DMS 273 treated with DMSO at 0.1 percent for 48 hours (cell line): Measurements from ENCODE around the gene KNDC1.
"Not testable (repeated sequence)": the region's sequence is repeated elsewhere in the genome, so short reads cannot be mapped to it uniquely, and the experiment has no call there.

Source experiments
- DNase-seq: peaks from one replicate; lab custom pipeline; 2025; lab: John Stamatoyannopoulos, UW

KNDC1 gene, protein sequence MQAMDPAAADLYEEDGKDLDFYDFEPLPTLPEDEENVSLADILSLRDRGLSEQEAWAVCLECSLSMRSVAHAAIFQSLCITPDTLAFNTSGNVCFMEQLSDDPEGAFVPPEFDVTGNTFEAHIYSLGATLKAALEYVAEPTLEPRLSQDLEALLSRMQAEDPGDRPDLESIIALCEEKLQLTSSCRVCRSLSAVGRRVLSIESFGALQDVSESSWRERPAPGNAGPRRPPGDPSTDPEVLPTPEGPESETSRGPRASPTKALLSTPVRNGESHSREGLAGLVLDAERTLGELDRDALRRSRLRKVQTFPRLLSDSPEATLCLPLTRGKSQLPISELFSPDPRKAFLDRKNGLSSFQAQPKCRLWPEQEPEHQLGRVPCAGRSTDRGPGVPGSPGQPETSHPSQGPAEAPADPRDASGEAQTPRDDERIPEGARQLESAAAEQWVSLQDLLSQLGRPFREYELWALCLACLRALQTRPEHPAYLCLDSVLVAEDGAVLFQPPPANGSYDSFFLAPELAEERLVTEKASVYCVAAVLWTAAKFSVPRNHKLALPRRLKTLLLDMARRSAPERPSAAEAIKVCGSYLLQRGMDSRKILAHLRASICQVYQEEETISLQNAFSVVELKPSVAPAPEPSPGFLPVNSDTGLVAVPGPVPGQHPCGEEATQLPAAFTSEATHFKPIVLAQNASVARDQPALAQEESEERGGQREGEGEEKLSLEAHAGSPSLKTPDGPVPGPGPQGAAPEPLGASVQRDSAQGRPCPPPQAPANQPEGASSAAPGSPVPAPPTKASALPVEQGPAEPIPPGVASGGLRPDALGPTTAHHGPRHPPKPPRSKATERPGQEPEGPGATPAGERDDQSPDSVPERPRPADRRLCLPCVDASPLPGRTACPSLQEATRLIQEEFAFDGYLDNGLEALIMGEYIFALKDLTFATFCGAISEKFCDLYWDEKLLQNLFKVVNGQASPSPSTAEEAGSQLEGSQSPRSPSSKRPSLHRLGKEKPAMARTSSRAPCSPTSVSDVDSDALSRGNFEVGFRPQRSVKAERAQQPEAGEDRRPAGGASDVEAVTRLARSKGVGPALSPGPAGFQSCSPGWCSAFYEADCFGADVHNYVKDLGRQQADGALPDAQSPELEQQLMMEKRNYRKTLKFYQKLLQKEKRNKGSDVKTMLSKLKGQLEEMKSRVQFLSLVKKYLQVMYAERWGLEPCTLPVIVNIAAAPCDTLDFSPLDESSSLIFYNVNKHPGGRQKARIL (N-terminal part only)

DNA sequence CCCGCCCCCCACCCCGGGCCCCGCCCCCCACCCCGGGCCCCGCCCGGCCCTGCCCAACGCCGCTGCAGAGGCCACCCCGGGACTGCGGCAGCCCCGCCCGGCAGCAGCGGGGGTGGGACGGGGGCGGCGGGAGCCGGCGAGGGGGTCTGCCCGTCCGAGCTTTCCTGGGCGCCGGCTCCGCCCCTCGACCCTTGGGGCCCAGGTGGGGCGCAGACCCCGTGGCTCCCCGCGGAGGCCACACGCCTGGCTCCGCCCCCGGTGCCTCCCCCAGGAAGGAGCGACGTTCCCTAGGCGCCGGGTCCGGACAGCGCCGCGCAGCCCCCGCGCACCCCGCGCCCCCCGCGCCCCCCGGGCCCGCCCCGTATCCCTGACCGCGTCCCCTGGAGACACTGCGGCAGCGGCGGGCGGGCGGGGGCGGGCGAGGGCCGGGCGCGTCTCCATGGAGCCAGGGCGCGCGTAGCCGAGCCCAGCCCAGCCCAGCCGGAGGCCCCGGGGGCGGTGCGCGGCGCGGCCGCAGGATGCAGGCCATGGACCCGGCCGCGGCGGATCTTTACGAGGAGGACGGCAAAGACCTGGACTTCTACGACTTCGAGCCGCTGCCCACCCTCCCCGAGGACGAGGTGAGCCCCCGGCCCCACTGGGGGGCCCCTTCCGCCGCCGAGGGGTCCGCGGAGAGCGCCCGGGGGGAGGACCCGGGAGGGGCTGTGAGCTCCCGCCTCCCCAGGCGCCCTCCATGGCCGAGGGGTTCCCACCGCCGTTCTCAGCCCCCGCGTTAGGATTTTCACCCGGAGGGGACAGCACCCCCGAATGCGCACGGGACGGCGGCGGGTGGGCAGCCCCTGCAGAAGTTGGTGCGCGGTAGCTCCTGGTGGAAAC is at the start of gene KNDC1:
TSS of gene KNDC1 (plus strand) at position 270 of the 876 bp plus-strand sequence. CDS start at position 519, 249 bp downstream.
- no peak for DNase-seq

DNA sequence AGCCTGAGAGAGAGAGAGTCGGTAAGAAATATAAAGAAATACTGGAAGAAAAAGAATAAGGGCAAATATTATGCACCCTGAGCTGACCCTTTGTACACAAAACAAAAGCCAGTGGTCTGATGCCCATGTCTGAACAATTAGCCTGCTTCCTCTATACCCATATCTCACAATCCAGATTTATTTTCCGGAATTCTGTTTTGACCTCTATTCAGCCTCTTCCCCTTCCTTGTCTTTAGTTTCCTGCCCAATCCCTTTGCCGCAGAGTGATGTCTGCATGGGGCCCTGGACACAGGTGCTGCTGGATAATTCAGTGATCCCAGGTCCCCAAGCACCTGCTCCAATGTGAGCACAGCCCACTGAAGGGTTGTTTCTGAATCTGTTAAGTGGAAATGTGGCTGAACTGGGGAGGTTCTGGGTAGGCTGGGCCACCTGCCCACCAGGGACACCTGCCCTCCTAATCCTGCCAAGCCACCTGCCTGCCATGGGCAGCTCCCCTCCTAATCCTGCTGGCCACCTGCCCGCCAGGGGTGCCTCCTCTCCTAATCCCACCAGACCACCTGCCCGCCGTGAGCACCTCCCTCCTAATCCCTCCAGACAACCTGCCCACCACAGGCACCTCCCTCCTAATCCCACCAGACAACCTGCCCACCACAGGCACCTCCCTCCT is 49.3 kb upstream of the KNDC1 start:
- no peak for DNase-seq

DNA sequence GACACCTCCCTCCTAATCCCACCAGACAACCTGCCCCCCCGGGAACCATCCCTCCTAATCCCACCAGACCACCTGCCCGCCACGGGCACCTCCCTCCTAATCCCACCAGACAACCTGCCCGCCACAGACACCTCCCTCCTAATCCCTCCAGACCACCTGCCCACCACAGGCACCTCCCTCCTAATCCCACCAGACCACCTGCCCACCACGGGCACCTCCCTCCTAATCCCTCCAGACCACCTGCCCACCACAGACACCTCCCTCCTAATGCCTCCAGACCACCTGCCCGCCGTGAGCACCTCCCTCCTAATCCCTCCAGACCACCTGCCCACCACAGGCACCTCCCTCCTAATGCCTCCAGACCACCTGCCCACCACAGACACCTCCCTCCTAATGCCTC is 48.4 kb upstream of the KNDC1 start:
- DNase-seq, result not testable (repeated sequence)

DNA sequence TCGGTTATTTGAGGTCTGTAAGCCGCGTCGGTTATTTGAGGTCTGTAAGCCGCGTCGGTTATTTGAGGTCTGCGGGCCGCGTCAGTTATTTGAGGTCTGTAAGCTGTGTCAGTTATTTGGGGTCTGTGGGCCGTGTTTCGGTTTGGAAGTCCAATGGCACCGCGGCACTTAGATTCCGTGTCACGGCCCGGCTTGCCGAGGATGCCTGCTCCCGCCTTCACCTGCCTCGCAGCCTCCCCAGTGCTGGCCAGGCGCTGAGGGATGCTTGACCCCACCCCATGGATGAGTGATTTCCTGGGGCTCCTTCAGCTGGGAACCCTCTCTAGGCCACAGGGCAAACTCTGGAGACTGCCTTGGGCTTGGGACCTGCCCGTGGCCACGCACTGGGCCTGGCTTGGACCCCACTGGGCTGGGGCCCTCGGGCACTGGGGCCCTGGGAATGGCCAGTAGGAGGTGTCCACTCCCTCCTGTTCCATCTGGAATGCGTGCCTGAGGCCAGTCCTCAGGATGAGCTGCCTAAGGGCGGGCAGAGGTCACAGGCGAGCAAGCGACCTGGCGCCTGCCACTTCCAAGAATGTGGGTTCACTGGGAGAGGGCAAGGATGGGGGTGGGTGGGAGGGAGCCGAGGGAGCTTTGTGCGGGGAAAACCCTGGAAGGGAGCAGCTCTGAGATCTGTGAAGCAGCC is 46.7 kb upstream of the KNDC1 start:
- DNase-seq, result no peak

DNA sequence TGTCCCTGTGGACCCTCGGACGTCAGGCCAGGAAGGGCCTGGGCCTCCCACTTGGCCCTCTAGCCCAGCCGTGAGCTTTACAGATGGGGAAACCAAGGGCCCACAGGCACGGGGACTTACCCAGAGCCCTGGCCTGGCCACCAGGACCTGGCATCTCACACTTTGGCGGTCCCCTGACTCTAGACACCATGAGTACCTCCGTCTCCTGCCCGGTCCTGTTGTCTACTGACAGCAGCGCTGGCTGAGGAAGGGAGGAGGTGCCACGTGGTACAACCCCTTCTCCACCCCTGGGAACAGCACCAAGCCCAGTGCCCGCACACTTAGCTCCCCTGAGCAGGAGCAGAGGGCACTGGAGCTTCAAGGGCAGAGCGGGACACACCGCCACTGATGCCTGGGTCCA is 46.2 kb upstream of the KNDC1 start:
- DNase-seq, result no peak

DNA sequence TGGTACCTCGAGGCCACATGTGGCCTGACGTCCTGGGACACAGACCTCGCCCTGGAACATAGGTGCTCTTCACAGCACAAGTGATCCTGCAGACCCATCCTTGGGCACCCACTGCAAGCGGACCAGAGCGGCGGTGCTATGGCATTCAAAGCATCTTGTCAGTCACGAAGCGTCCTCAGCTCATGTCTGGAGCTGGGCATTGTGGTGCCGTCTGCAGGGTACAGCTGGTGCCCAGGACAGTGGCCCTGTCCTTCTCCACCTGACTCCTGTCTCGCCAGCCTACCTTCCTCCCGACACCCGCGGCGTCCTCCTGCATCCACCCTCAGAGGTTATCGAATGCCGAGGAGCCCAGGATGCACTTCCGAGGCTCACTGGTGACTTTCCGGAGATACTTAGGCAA is 45.8 kb upstream of the KNDC1 start:
- DNase-seq, result no peak

DNA sequence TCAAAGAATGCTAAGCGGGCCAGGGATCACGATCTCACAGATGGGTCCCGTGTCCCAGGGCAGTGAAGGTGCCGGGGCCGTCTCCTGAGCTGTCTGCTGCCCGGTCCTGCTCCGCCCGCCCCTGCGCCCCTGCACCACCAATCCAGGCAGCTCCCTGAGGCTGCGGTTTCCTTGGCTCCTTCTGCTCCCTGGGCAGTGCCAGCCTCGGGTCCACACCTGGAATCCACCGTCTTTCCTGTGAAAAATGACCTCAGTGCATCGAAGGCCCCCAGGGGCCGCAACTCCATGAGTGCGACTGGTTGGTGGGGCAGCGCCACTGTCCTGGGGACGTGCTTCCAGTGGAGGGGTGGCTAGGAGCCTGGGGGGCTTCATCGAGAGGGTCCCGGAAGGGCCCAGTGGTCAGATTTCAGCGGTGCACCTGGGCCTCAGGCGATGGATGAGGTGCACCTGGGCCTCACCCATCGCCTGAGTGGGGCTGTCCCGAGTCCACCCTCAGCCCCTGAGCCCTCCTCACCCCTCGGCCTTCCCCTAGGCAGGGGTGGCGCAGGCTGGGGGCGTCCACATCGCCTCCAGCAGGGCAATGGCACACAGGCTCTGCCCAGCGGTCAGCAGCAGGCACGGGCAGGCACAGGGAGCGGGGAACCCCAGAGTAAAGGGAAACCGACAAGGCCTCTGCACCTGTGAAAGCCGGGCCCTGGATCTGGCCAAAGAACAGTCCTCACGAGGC is 45.1 kb upstream of the KNDC1 start:
- DNase-seq, result no peak

DNA sequence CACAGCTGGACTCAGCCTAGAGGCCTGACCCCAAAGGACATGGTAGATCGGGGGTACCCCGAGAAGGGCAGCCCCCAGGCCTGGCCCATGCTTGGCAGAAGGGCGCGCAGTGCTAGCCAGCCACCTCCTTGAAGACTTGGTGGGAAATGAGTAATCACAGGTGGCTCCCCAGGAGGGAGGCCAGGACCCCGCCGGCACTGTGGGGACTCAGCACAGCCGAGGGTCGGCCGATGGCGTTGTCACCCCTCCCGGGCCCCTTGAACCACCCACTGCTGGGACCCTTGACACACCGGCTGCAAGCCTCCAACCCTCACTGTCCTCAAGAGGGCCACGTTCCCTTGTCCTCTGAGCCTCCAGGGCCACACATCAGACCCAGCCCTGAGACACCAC is 44.6 kb upstream of the KNDC1 start:
- no peak for DNase-seq

DNA sequence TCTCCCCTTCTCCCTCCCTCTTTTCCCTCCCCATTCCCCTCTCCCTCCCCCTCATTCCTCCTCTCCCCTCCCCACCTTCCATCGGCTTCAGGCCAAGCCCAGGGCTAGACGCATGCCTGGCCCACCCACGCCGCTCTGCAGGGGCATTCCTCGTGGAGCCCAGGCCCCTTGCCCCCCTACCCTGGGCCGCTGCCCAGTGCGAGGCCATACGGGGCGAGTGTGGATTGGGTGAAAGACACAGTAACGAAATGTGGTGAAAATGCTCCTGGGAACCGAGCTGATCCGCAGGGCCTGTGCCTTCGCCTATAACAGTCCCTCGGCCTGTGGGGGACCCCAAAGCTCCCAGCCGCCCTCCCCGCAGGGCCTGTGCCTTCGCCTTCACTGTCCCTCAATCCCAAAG is 44.0 kb upstream of the KNDC1 start:
- no peak for DNase-seq

DNA sequence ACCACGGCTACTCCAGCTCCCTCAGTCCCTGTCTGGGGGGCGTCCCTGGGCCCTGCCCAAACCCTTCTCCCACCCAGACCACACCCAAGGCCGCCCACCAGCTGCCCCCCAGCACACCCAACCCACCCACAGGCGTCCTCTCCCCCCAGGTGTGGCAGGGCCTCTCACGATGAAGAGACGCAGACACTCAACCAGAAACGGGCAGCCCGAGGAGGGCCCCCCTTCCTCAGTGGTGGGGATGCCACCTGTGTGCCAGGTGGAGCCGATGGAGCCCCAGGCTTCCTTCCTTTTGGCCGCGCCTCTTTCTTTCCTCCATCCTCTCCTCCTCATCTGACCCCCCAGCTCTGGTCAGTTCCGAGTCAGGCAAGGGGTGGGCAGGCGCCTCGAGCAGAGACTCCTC is 43.6 kb upstream of the KNDC1 start:
- no peak for DNase-seq

DNA sequence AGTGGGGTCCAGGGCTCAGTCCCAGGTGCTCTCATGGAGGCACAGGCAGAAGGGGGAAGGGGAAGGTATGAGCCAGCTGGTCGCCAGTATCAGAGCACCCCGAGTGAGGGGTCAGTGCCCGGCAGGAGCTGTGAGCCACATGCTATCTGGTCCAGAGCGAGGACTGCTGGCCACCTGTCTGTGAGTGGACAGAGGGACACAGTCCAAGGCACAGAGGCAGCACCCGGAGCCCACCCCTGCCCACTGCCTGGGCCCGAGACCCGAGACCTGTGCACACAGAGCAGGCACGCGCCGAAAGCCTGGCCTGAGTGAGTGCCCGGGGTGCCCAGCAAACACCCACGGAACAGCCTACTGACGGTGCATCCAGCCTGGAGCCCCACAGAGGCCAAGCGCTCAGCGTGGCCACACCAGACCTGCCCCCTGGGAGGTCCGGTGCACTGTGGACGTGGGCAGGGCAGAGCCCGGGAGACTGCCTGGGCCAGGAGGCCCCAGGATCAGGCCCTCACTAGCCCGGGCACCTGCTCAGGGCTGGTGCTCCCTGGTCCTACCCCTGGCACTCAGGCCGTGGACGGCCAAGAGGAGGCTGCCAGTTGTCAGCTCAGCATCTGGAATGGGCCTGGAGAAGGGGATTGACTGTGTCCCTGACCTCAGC is 42.9 kb upstream of the KNDC1 start:
- DNase-seq, result no peak

DNA sequence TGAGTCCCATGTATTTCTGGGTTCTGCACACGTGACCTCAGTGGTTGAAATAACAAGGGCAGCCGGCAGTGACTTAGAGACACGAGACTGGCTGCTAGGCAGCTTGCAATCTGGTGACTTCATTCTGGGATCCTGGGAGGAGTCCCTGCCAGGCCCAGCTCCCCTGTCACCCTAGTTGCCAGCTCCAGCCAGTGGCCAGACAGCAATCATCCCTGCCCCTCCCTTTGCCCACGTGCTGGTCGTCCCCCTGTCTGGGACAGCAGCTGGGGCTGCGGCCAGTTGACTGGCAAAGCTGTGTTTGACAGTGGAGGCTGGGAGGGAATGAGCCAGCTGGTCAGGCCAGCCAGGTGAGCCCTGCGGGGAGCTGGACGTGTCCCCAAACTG is 42.3 kb upstream of the KNDC1 start:
- DNase-seq, result no peak

DNA sequence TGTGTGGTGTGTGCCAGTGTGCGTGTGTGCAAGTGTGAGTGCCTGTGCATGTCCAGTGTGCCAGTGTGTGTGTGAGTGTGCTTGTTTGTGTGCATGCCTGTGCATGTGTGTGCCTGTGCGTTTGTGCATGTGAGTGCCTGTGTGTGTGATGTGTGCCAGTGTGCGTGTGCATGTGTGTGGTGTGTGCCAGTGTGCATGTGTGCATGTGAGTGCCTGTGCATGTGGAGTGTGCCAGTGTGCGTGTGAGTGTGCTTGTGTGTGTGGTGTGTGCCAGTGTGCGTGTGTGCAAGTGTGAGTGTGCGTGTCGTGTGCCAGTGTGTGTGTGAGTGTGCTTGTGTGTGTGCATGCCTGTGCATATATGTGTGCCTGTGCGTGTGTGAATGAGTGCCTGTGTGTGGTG is 38.5 kb upstream of the KNDC1 start:
- DNase-seq, result no peak

DNA sequence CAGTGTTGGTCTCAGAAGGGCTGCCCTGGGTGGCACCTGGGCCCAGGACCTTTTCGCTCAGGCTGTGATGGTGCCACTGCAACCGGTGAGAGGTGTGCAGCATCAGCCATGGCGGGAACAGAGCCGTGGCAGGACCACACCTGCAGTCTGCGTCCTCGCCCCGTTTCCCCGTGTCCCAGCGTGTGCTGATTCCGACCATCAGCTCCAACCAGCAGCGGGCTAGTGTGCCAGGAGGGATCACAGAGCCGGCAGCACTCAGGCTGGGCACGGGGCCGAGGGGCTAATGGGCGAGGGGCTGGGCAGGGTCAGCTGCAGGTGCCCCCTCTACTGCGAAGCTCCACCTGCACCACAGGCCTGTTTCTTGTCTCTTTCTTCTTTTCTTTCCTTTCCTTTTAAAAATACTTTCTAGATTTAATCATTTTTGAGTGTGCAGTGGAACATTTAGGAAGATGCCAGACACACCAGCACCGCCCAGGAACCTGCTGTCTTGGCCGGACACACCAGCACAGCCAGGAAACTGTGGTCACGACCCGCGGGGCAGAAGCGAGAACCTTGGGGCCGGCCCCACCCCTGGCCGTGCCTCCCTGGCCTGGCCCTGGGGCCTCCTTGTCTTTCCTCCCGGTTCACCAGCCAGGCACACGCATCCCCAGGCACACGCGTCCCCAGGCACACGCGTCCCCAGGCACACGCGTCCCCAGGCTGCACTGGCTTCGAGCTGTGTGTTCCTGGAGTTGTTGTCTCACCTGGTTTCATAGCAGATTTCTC is 37.7 kb upstream of the KNDC1 start:
- DNase-seq, result no peak

DNA sequence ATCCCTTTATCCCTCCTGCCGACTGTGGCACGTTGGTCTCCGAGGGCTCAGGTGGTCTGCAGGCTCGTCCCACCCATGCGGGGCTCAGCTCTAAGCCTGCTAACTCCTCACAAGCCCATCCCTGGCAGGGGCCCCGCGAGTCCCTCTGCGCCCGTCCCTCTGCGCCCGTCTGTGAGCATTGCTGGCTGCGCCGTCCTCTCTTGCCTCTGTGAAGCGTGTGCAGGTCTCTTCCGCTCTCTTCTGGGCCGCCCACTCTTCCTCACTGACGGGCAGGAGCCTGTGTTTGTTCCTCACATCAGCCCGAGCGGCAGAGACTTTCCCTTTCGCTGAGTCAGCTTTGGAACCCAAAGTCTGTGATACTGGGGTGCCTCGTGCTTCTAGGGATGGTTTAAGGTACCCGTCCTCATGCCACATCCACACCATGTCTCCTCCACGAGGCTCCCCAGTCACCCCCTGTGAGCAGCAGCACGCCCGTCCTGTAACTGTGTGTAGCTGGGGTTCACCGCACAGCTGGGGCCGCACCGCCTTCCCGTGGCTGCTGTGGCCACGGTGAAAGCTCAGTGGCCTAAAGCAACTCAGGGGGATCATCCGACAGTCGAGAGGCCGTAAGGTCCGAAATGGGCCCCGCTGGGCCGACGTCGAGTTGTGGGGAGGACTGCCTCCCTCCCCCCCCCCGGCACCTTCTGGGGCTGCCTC is 36.8 kb upstream of the KNDC1 start:
- DNase-seq, result no peak

DNA sequence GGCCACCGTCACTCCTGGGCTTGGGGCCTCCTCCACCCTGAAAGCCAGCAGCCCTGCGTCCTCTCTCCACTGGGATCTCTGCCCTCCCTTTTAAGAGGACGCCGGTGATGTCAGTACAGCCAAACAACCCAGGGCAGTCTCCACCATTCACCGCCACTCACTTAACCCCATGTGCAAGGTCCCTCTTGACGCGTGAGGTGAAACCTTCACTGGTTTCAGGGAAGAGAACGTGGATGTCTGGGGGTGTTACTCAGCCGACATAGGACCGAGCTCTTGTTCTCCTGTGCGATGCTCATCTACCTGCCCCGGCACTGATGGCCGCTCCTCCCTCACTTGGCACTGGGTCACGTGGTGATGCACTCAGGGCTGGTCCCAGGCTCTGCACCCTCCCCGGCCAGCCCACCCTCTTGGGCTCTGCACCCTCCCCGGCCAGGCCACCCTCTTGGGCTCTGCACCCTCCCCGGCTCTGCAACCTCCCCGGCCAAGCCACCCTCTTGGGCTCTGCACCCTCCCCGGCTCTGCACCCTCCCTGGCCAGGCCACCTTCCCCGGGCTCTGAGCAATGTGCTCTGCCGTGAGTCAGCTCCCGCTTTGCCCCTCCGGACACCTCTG is 36.2 kb upstream of the KNDC1 start:
- no peak for DNase-seq
